Measurements from ENCODE around the gene IFRD1.

DNA sequence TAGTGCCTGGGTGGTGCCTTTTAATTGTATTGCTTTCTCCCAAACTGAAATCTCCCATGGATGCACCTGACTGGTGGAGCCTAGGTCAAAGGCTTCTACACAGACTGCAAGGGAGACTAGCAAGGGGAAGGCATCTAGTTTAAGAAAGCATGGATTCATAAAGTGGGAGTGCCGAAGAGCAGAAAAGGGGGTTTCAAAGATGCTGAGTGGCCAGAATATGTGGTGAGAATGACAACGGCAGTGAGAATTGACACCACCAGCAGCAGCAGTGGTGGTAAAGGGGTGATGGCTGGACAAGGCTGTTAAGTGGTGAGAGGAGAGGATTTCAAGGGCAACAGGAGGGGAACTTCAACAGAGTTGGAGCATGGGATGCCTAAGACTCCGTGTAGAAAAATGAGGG lies 67.2 kb downstream of the IFRD1 start:
- TF ChIP-seq, protein P1, sequence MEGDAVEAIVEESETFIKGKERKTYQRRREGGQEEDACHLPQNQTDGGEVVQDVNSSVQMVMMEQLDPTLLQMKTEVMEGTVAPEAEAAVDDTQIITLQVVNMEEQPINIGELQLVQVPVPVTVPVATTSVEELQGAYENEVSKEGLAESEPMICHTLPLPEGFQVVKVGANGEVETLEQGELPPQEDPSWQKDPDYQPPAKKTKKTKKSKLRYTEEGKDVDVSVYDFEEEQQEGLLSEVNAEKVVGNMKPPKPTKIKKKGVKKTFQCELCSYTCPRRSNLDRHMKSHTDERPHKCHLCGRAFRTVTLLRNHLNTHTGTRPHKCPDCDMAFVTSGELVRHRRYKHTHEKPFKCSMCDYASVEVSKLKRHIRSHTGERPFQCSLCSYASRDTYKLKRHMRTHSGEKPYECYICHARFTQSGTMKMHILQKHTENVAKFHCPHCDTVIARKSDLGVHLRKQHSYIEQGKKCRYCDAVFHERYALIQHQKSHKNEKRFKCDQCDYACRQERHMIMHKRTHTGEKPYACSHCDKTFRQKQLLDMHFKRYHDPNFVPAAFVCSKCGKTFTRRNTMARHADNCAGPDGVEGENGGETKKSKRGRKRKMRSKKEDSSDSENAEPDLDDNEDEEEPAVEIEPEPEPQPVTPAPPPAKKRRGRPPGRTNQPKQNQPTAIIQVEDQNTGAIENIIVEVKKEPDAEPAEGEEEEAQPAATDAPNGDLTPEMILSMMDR (IDR thresholded peaks at IDR 0.05) = no peak
- no peak for TF ChIP-seq POLR2A (IDR thresholded peaks at IDR 0.05)
